ENCODE measurements around the gene ALDH1L2.

DNA sequence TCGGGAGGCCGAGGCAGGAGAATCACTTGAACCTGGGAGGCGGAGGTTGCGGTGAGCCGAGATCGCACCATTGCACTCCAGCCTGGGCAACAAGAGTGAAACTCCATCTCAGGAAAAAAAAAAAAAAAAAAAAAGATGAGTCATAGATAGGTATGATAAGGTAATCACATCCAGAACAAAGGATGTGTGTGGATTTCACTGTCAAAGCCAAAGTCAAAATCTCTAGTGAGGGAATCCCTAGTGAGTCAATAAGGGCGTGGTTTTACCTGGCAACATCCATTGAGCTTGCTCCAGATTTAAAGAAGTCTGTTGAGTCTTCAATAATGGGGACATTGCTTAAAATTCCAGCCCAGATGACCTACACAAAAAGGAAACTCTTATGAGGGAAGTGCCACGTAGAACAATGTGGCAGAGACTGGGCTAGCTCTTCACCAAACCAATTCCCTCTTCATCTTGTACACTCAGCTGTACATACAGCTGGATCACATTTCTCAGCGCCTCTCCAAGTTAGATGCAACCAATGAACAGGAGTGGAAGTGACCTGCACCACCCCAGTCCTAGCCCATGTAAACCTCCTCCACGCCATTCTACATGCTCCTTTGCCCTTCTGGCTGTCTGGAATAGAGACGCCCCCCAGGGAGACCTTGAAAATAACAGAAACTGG, 23.4 kb downstream of the ALDH1L2 start:
- TF ChIP-seq CTCF (IDR thresholded peaks at IDR 0.05 in 4 of 5, conservative IDR thresholded peaks at IDR 0.05 in 1 of 5) = no peak
- no peak for TF ChIP-seq POLR2A (IDR thresholded peaks at IDR 0.05)

All from gastrocnemius medialis (tissue), 4 donors.